ENCODE measurements around the gene PCNA. TPM values are rescaled to one million over a fixed set of nuclear protein-coding genes. Genes with fewer than 3 reads are reported as not detected.

Gene PCNA
- total and polyA plus RNA-seq, 9 of the 15 experiments (the other 6 are each of a cell fraction or from before 2014, with no cell fraction given) = 213 to 390 (median 291) TPM

DNA sequence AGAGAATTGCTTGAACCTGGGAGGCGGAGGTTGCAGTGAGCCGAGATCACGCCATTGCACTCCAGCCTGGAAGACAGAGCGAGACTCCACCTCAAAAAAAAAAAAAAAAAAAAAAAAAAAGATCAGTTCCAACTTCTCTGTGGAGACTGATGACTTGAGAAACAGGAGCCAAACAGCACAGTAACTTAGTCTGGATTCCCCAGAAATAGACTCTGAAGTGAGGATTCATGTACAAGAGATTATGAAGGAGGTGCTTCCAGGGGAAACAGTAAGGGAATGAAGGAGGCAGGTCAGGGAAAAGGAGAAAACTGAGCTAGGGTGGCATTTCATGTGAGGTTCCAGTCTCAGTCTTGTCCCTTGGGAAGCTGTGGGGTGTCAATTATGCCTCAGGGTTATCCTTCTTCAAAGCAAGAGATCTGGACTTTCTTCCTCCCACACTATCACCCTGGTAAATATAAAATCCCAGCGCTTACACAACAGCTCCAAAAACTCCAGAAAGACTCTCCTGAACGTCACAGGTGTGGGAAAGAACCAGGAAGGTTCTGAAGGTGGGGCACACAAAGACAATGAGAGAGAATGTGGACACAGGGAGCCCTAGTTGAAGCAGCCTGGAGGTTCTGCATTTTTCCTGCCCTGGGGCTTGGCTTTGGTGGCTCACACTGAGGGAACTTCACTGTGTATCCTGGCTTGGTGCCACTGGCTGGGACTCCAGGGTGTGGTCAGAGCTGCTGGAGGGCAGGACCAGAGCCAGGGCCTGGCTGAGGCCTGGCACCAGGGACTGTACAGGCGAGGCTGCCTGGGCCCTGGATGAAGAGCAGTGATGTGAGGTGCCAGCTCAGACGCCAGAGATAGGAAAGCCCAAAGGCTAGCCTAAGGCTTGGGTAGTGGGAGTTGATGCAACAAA is 46.8 kb downstream of the PCNA start:
- DNase-seq (ENCODE audit: extremely low read depth in 1 of 4, low spot score in 3 of 4) (no peak), ATAC-seq (peak; percentile 57), FAIRE-seq (no peak)
- CTCF ChIA-PET (ENCODE audit: low intra/inter-chr PET ratio) = no interaction called here
- H3K9me1 ChIP-seq (ENCODE audit: control insufficient read depth, insufficient read depth, low read length) = no peaks in the 10 kb centered on the region
- POLR2A ChIA-PET = interaction anchor here (0.6 to 1.1 kb wide), 4 partner anchors 7 to 706 kb away, joined by 4 to 5 read pairs (median 4); no protein-coding TSS in a partner anchor
- H3K9me3 ChIP-seq (replicated peaks; ENCODE audit: control insufficient read depth, insufficient read depth, low read depth, low read length) = no peaks in the 10 kb centered on the region
- H3K79me2 ChIP-seq (ENCODE audit: control insufficient read depth, insufficient read depth, low read length) = no peaks in the 10 kb centered on the region
- no peak overlapping the region for H3K4me2 ChIP-seq (ENCODE audit: insufficient read depth, low read length)
- H3K9ac ChIP-seq (ENCODE audit: insufficient read depth in 1 of 2, low read depth in 2 of 2, low read length in 2 of 2) = peak overlapping the region in 1 of 2 experiments; percentile 50; a peak in 1 of 4 replicates
- in situ Hi-C loops (cut with MboI) = no loop called here
- H4K20me1 ChIP-seq (replicated peaks; ENCODE audit: control insufficient read depth, insufficient read depth, low read length) = no peaks in the 10 kb centered on the region
- WGBS (ENCODE audit: insufficient coverage, low coverage, missing lambda C conversion rate) = 64% methylated on average over 5 of the region's 8 CpGs
- H3K27me3 ChIP-seq (ENCODE audit: control insufficient read depth in 2 of 2, insufficient read depth in 2 of 2, low read length in 2 of 2) = no peaks in the 10 kb centered on the region
- no peaks in the 10 kb centered on the region for H3K36me3 ChIP-seq (ENCODE audit: control insufficient read depth, insufficient read depth, low read length)
- H3K4me1 ChIP-seq (replicated peaks in 1 of 2; ENCODE audit: control insufficient read depth in 2 of 2, insufficient read depth in 2 of 2, low read length in 2 of 2) = peaks cover 6 to 9% of the 10 kb centered on the region in 2 experiments; a peak in 4 of 5 replicates
- no peak overlapping the region for H3K4me3 ChIP-seq
- intact Hi-C loops (cut with micrococcal nuclease) = no loop called here
- no peak overlapping the region for H3K27ac ChIP-seq (ENCODE audit: extremely low read depth, low read depth, low read length)
- H2AFZ ChIP-seq (ENCODE audit: low read depth, low read length) = no peak overlapping the region
- BruUV-seq (replicated peaks) = no TSS peak
- TF ChIP-seq TOE1 (IDR thresholded peaks at IDR 0.05; ENCODE audit: borderline replicate concordance) (no peak), TOE1 (CRISPR knock-in tag; IDR thresholded peaks at IDR 0.05; ENCODE audit: borderline replicate concordance, low read depth) (no peak), MED1 (CRISPR knock-in tag; IDR thresholded peaks at IDR 0.05; ENCODE audit: borderline replicate concordance) (no peak), MCM2 (IDR thresholded peaks at IDR 0.05; ENCODE audit: low read depth) (no peak), ETV5 (CRISPR knock-in tag; IDR thresholded peaks at IDR 0.05; ENCODE audit: low read depth) (no peak), ARID1B (IDR thresholded peaks at IDR 0.05) (no peak), SNIP1 (IDR thresholded peaks at IDR 0.05; ENCODE audit: low read depth) (no peak), BRD9 (IDR thresholded peaks at IDR 0.05; ENCODE audit: low read depth, partially characterized antibody) (no peak), PCBP2 (IDR thresholded peaks at IDR 0.05; ENCODE audit: low read depth, low read length, poor library complexity, severe bottlenecking) (no peak), NFE2L1 (tag; IDR thresholded peaks at IDR 0.05; ENCODE audit: borderline replicate concordance, low read depth) (no peak), SRSF3 (IDR thresholded peaks at IDR 0.05; ENCODE audit: insufficient read depth, low read length) (no peak), ZNF57 (CRISPR knock-in tag; IDR thresholded peaks at IDR 0.05) (no peak), FOSL1 (tag; conservative IDR thresholded peaks at IDR 0.05) (no peak)
- TF ChIP-seq, protein P1, sequence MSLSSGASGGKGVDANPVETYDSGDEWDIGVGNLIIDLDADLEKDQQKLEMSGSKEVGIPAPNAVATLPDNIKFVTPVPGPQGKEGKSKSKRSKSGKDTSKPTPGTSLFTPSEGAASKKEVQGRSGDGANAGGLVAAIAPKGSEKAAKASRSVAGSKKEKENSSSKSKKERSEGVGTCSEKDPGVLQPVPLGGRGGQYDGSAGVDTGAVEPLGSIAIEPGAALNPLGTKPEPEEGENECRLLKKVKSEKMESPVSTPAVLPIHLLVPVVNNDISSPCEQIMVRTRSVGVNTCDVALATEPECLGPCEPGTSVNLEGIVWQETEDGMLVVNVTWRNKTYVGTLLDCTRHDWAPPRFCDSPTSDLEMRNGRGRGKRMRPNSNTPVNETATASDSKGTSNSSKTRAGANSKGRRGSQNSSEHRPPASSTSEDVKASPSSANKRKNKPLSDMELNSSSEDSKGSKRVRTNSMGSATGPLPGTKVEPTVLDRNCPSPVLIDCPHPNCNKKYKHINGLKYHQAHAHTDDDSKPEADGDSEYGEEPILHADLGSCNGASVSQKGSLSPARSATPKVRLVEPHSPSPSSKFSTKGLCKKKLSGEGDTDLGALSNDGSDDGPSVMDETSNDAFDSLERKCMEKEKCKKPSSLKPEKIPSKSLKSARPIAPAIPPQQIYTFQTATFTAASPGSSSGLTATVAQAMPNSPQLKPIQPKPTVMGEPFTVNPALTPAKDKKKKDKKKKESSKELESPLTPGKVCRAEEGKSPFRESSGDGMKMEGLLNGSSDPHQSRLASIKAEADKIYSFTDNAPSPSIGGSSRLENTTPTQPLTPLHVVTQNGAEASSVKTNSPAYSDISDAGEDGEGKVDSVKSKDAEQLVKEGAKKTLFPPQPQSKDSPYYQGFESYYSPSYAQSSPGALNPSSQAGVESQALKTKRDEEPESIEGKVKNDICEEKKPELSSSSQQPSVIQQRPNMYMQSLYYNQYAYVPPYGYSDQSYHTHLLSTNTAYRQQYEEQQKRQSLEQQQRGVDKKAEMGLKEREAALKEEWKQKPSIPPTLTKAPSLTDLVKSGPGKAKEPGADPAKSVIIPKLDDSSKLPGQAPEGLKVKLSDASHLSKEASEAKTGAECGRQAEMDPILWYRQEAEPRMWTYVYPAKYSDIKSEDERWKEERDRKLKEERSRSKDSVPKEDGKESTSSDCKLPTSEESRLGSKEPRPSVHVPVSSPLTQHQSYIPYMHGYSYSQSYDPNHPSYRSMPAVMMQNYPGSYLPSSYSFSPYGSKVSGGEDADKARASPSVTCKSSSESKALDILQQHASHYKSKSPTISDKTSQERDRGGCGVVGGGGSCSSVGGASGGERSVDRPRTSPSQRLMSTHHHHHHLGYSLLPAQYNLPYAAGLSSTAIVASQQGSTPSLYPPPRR (CRISPR knock-in tag; IDR thresholded peaks at IDR 0.05; ENCODE audit: borderline replicate concordance) = no peak
- TF ChIP-seq, protein P2, sequence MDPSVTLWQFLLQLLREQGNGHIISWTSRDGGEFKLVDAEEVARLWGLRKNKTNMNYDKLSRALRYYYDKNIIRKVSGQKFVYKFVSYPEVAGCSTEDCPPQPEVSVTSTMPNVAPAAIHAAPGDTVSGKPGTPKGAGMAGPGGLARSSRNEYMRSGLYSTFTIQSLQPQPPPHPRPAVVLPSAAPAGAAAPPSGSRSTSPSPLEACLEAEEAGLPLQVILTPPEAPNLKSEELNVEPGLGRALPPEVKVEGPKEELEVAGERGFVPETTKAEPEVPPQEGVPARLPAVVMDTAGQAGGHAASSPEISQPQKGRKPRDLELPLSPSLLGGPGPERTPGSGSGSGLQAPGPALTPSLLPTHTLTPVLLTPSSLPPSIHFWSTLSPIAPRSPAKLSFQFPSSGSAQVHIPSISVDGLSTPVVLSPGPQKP (CRISPR knock-in tag; IDR thresholded peaks at IDR 0.05) = no peak

All from K562 (cell line).